ENCODE measurements around the gene ECT2.

DNA sequence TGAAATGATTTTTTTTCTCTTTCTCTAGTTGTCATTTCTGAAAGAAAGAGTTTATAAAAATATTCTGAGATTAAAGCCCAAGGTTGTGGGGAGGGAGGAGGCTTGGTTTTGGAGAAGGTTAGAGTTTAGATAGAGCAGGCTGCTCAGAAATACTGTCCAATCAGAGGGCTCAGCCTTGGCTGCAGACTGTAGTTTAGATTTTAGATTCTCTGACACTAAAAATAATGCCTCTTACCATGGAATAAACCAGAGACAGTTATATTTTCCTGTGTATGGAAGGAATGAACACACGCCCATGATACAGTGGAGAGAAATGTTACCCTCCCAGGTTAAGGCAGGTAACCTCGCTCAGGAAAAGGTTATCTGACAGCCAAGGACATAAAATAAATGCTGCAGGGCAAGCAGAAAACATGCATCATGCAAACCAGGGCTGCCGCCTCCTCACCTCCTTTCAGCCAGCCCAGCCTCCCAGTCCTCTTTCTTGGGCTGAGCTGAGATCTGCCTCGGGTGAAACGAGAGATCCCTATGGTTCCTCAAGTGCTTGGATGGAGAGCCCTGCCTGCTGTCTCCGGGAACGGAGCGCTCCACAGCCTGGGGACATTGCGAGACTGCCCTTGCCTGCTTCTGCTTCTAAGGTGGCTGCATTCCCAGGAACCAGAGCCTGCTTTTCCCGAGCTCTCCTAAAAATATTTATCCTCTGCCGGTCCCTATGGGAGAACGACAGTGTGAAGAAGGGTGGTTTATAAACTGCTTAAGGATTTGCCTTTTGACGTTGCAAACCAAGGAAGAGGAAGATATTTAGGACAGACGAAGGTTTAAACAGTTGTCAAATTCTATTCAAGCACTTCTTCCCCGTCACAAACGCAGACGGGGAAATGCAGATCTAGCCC, 40.5 kb upstream of the ECT2 start:
- TF ChIP-seq CTCF (IDR thresholded peaks at IDR 0.05), result no peak
- no peak for TF ChIP-seq POLR2A (IDR thresholded peaks at IDR 0.05)
